Gastrocnemius medialis (tissue), 4 donors: Measurements from ENCODE around the gene TGFBR3L. TPM values are rescaled to one million over a fixed set of nuclear protein-coding genes. Genes with fewer than 3 reads are reported as not detected.

Experiments used
- ATAC-seq, 2 donors: fragments of 150-250 bp; one replicate each; pipeline ENCODE4 v1.9.1; 2016
- DNase-seq, 2 donors: peaks; one replicate each; pipeline ENCODE4 v3.0.0-alpha.2; 2019
- H3K27ac ChIP-seq, 4 donors: fragments of 200-600 bp; sonication (generic); 1 replicate in 1 of 4; 2 replicates in 3 of 4; pipeline ENCODE4 v1.5.1; 2016 to 2018; ENCODE audit warnings: mild to moderate bottlenecking in 2 of 4, moderate library complexity in 1 of 4
- H3K27me3 ChIP-seq, 3 donors: fragments of 200-600 bp; sonication (generic) in 2 of 3; 1 replicate in 1 of 3; 2 replicates in 2 of 3; pipeline versions ENCODE4 v1.5.1 to v1.6.0; 2016 to 2019; ENCODE audit warnings: mild to moderate bottlenecking in 1 of 3, moderate library complexity in 1 of 3
- H3K36me3 ChIP-seq, 2 donors: fragments of 200-600 bp; sonication (generic) in 1 of 2; one replicate each; pipeline ENCODE4 v1.5.1; 2017 to 2018
- H3K4me1 ChIP-seq, 2 donors: fragments of 200-600 bp; sonication (generic) in 1 of 2; one replicate each; pipeline ENCODE4 v1.5.1; 2016 to 2017; ENCODE audit warnings: mild to moderate bottlenecking in 2 of 2
- H3K4me3 ChIP-seq, 4 donors: fragments of 200-600 bp; sonication (generic) in 3 of 4; 1 replicate in 1 of 4; 2 replicates in 3 of 4; pipeline ENCODE4 v1.5.1; 2016 to 2019; ENCODE audit warnings: mild to moderate bottlenecking in 2 of 4
- H3K9me3 ChIP-seq, 3 donors: fragments of 200-600 bp; sonication (generic) in 2 of 3; 1 replicate in 1 of 3; 2 replicates in 2 of 3; pipeline ENCODE4 v1.5.1; 2016 to 2019
- CTCF ChIP-seq, 5 experiments: fragments of 450-650 bp in 3 of 5; fragments of 200-600 bp in 2 of 5; sonication (generic) in 2 of 5; IDR thresholded peaks in 4 of 5; conservative IDR thresholded peaks in 1 of 5; 1 replicate in 4 of 5; 2 replicates in 1 of 5; pipeline ENCODE4 v1.5.1; 2016 to 2019; ENCODE audit warnings: antibody characterized with exemption in 5 of 5, mild to moderate bottlenecking in 3 of 5, moderate library complexity in 3 of 5
- POLR2A ChIP-seq, 2 donors: fragments of 450-650 bp; IDR thresholded peaks; one replicate each; pipeline ENCODE4 v1.6.1; 2017; ENCODE audit warnings: antibody characterized with exemption in 2 of 2, mild to moderate bottlenecking in 2 of 2, moderate library complexity in 2 of 2
- in situ Hi-C, 4 donors: fragments of 200-750 bp; cut with MboI; loops; one replicate each; pipeline versions ENCODE4 v1.15.0 to v1.8.0; 2017; ENCODE audit warnings: low sequenced_read_pairs in 4 of 4
- intact Hi-C: fragments of 100-400 bp; cut with DNase I; formaldehyde crosslinking; loops from one replicate; pipeline ENCODE4 v1.15.1; 2023; ENCODE audit warnings: low total_unique reads
- total RNA-seq, 4 donors: library from RNA; depleted of rRNA; stranded (reverse); fragments of >200 nt; gene quantifications; one replicate each; pipeline versions ENCODE4 v1.1.0 to v1.2.3, GENCODE V29; 2016

The TGFBR3L gene
- total RNA-seq, 4 donors from 2014 or later = 0.62 to 2.6 (median 1.5) TPM; not detected in 1

GRCh38 chr19:7879111-7879807 lies 35.4 kb upstream of the TGFBR3L start:
- no peak overlapping the region for H3K27ac ChIP-seq
- H3K4me1 ChIP-seq = no peaks in the 10 kb centered on the region
- intact Hi-C loops (no loop called here), in situ Hi-C loops (no loop called here)
- peaks cover 13 to 21% (median 16%) of the 10 kb centered on the region in 3 donors for H3K27me3 ChIP-seq
- H3K4me3 ChIP-seq = no peak overlapping the region
- ATAC-seq (no peak), DNase-seq (no peak)
- TF ChIP-seq CTCF (IDR thresholded peaks at IDR 0.05 in 4 of 5, conservative IDR thresholded peaks at IDR 0.05 in 1 of 5) = no peak
- no peak for TF ChIP-seq POLR2A (IDR thresholded peaks at IDR 0.05)
- H3K9me3 ChIP-seq = no peaks in the 10 kb centered on the region
- no peaks in the 10 kb centered on the region for H3K36me3 ChIP-seq

GRCh38 chr19:7879836-7880235 lies 34.8 kb upstream of the TGFBR3L start:
- Histone ChIP-seq H3K36me3 (no peaks in the 10 kb centered on the region), H3K4me1 (no peaks in the 10 kb centered on the region), H3K27me3 (peaks cover 8 to 17% (median 11%) of the 10 kb centered on the region in 3 donors), H3K9me3 (no peaks in the 10 kb centered on the region), H3K27ac (no peak overlapping the region), H3K4me3 (no peak overlapping the region)
- TF ChIP-seq POLR2A (IDR thresholded peaks at IDR 0.05) (no peak), CTCF (IDR thresholded peaks at IDR 0.05 in 4 of 5, conservative IDR thresholded peaks at IDR 0.05 in 1 of 5) (no peak)
- ATAC-seq (no peak), DNase-seq (no peak)
- intact Hi-C loops = no loop called here
- in situ Hi-C loops = no loop called here

GRCh38 chr19:7881910-7882309 lies 32.7 kb upstream of the TGFBR3L start:
- in situ Hi-C loops = no loop called here
- H3K36me3 ChIP-seq = no peaks in the 10 kb centered on the region
- DNase-seq (no peak), ATAC-seq (no peak)
- no peaks in the 10 kb centered on the region for H3K9me3 ChIP-seq
- TF ChIP-seq CTCF (IDR thresholded peaks at IDR 0.05 in 4 of 5, conservative IDR thresholded peaks at IDR 0.05 in 1 of 5) (no peak), POLR2A (IDR thresholded peaks at IDR 0.05) (no peak)
- intact Hi-C loops = no loop called here
- H3K27me3 ChIP-seq = peaks cover 0 to 2% (median 0%) of the 10 kb centered on the region in 3 donors
- H3K4me3 ChIP-seq = no peak overlapping the region
- no peaks in the 10 kb centered on the region for H3K4me1 ChIP-seq
- H3K27ac ChIP-seq = no peak overlapping the region

- no peak for DNase-seq
- Histone ChIP-seq H3K27me3 (peaks cover 2 to 10% (median 8%) of the 10 kb centered on the region in 3 donors), H3K4me1 (no peaks in the 10 kb centered on the region), H3K4me3 (no peak overlapping the region), H3K36me3 (no peaks in the 10 kb centered on the region), H3K9me3 (no peaks in the 10 kb centered on the region), H3K27ac (no peak overlapping the region)
- no peak for ATAC-seq
- TF ChIP-seq POLR2A (IDR thresholded peaks at IDR 0.05) (no peak), CTCF (IDR thresholded peaks at IDR 0.05 in 4 of 5, conservative IDR thresholded peaks at IDR 0.05 in 1 of 5) (no peak)
- intact Hi-C loops (no loop called here), in situ Hi-C loops (no loop called here)
These were observed 31.5 kb upstream of the TGFBR3L start for GRCh38 chr19:7883105-7883504.
